T-helper 17 cell (primary cell): ENCODE results near the gene ZBTB48. TPM values are rescaled to one million over a fixed set of nuclear protein-coding genes. Genes with fewer than 3 reads are reported as not detected.

Experiments used
- ATAC-seq: fragments of 150-1000 bp; cut with Tn5 transposase; 2 replicates; pipeline ENCODE4 v1.10.0; 2021; ENCODE audit warnings: mild to moderate bottlenecking, moderate library complexity
- DNase-seq, 3 donors: peaks; one replicate each; pipeline versions ENCODE4 v3.0.0 to v3.0.0-alpha.2; 2020 to 2021
- H3K9me3 ChIP-seq: one replicate; pipeline ENCODE4 v1.7.0; 2013; ENCODE audit warnings: low read length, mild to moderate bottlenecking; ENCODE audit not compliant: control insufficient read depth, poor library complexity, severe bottlenecking
- H3K27ac Mint-ChIP-seq: one replicate; pipeline ENCODE4 v1.8.0; 2022; ENCODE audit warnings: mild to moderate bottlenecking, moderate library complexity, mixed read lengths
- H3K27me3 Mint-ChIP-seq: one replicate; pipeline ENCODE4 v1.8.0; 2022; ENCODE audit warnings: mixed read lengths
- H3K36me3 Mint-ChIP-seq: one replicate; pipeline ENCODE4 v1.8.0; 2022; ENCODE audit warnings: low read depth, mixed read lengths
- H3K4me1 Mint-ChIP-seq: one replicate; pipeline ENCODE4 v1.8.0; 2022; ENCODE audit warnings: mild to moderate bottlenecking, mixed read lengths
- H3K4me3 Mint-ChIP-seq: one replicate; pipeline ENCODE4 v1.8.0; 2022; ENCODE audit warnings: mild to moderate bottlenecking, moderate library complexity, mixed read lengths
- total RNA-seq, 4 donors: library from RNA in 2 of 4; stranded (reverse) in 2 of 4; gene quantifications; one replicate each; pipeline ENCODE4 v1.2.3 and lab custom pipeline; 2022 to 2026

ZBTB48 gene
- total RNA-seq, 2 donors from 2014 or later = 34.0 to 34.2 TPM

GRCh38 chr1:6619045-6619444 lies 39.3 kb downstream of the ZBTB48 start:
- Mint-ChIP-seq H3K36me3 (no peaks in the 10 kb centered on the region), H3K27ac (no peak overlapping the region), H3K27me3 (no peaks in the 10 kb centered on the region), H3K4me3 (no peak overlapping the region), H3K4me1 (peaks cover 12% of the 10 kb centered on the region)
- DNase-seq (no peak), ATAC-seq (no peak)
- no peaks in the 10 kb centered on the region for H3K9me3 ChIP-seq

GRCh38 chr1:6621429-6622391 lies 41.9 kb downstream of the ZBTB48 start:
- H3K9me3 ChIP-seq = no peaks in the 10 kb centered on the region
- H3K27me3 Mint-ChIP-seq = no peaks in the 10 kb centered on the region
- no peak overlapping the region for H3K4me3 Mint-ChIP-seq
- DNase-seq = no peak
- no peak for ATAC-seq
- peaks cover 12% of the 10 kb centered on the region for H3K4me1 Mint-ChIP-seq
- H3K27ac Mint-ChIP-seq = no peak overlapping the region
- no peaks in the 10 kb centered on the region for H3K36me3 Mint-ChIP-seq

- DNase-seq (no peak), ATAC-seq (no peak)
- peaks cover 19% of the 10 kb centered on the region for H3K4me1 Mint-ChIP-seq
- H3K9me3 ChIP-seq = no peaks in the 10 kb centered on the region
- peaks cover under 1% of the 10 kb centered on the region for H3K36me3 Mint-ChIP-seq
- no peak overlapping the region for H3K4me3 Mint-ChIP-seq
- H3K27ac Mint-ChIP-seq = no peak overlapping the region
- no peaks in the 10 kb centered on the region for H3K27me3 Mint-ChIP-seq
These were observed 42.8 kb downstream of the ZBTB48 start for GRCh38 chr1:6622396-6623152.

GRCh38 chr1:6623269-6623965 lies 43.6 kb downstream of the ZBTB48 start:
- no peak overlapping the region for H3K4me3 Mint-ChIP-seq
- ATAC-seq (no peak), DNase-seq (no peak)
- H3K27ac Mint-ChIP-seq = no peak overlapping the region
- H3K36me3 Mint-ChIP-seq = peaks cover 3% of the 10 kb centered on the region
- peaks cover 21% of the 10 kb centered on the region for H3K4me1 Mint-ChIP-seq
- no peaks in the 10 kb centered on the region for H3K9me3 ChIP-seq
- no peaks in the 10 kb centered on the region for H3K27me3 Mint-ChIP-seq

- H3K36me3 Mint-ChIP-seq = peaks cover 3% of the 10 kb centered on the region
- H3K27ac Mint-ChIP-seq = peak within 1 kb of the TSS; percentile 86
- peak within 1 kb of the TSS; percentile 91 for H3K4me3 Mint-ChIP-seq
- H3K27me3 Mint-ChIP-seq = no peaks in the 10 kb centered on the region
- ATAC-seq (peak; percentile 98), DNase-seq (peak; percentile 90 to 93 (median 90))
- peaks cover 21% of the 10 kb centered on the region for H3K4me1 Mint-ChIP-seq
- H3K9me3 ChIP-seq = no peaks in the 10 kb centered on the region
These were observed 45.2 kb downstream of the ZBTB48 start, which contains the start of gene THAP3 for GRCh38 chr1:6624710-6625583. THAP3 (plus strand) TSS chr1:6624868; CDS start chr1:6625219, 351 bp downstream.

- ATAC-seq = peak; percentile 37
- H3K36me3 Mint-ChIP-seq = peaks cover 3% of the 10 kb centered on the region
These were observed 45.9 kb downstream of the ZBTB48 start for GRCh38 chr1:6625584-6626149.

GRCh38 chr1:6627031-6627430 lies 47.2 kb downstream of the ZBTB48 start:
- Mint-ChIP-seq H3K27ac (peak overlapping the region; percentile 83), H3K27me3 (no peaks in the 10 kb centered on the region), H3K36me3 (peaks cover 3% of the 10 kb centered on the region), H3K4me3 (no peak overlapping the region), H3K4me1 (peaks cover 20% of the 10 kb centered on the region)
- ATAC-seq (no peak), DNase-seq (no peak)
- H3K9me3 ChIP-seq = no peaks in the 10 kb centered on the region

More at GRCh38 chr1:6625584-6626149, 45.9 kb downstream of the ZBTB48 start:
- Mint-ChIP-seq H3K27ac (peak overlapping the region; percentile 86), H3K27me3 (no peaks in the 10 kb centered on the region), H3K4me3 (peak overlapping the region; percentile 91), H3K4me1 (peaks cover 20% of the 10 kb centered on the region)
- H3K9me3 ChIP-seq = no peaks in the 10 kb centered on the region
- no peak for DNase-seq

- Mint-ChIP-seq H3K4me1 (peaks cover 20% of the 10 kb centered on the region), H3K27ac (peak overlapping the region; percentile 83), H3K27me3 (no peaks in the 10 kb centered on the region), H3K36me3 (peaks cover 3% of the 10 kb centered on the region), H3K4me3 (peak overlapping the region; percentile 72)
- DNase-seq (no peak), ATAC-seq (no peak)
- H3K9me3 ChIP-seq = no peaks in the 10 kb centered on the region
These were observed 48.2 kb downstream of the ZBTB48 start for GRCh38 chr1:6627841-6628545.

GRCh38 chr1:6628971-6629479 lies 49.2 kb downstream of the ZBTB48 start:
- H3K27ac Mint-ChIP-seq = no peak overlapping the region
- H3K4me3 Mint-ChIP-seq = no peak overlapping the region
- peaks cover 20% of the 10 kb centered on the region for H3K4me1 Mint-ChIP-seq
- ATAC-seq (no peak), DNase-seq (no peak)
- no peaks in the 10 kb centered on the region for H3K9me3 ChIP-seq
- peaks cover 5% of the 10 kb centered on the region for H3K36me3 Mint-ChIP-seq
- H3K27me3 Mint-ChIP-seq = no peaks in the 10 kb centered on the region

GRCh38 chr1:6630027-6630426 lies 50.2 kb downstream of the ZBTB48 start:
- H3K4me1 Mint-ChIP-seq = peaks cover 20% of the 10 kb centered on the region
- DNase-seq (no peak), ATAC-seq (no peak)
- H3K27me3 Mint-ChIP-seq = no peaks in the 10 kb centered on the region
- peak overlapping the region; percentile 6 for H3K27ac Mint-ChIP-seq
- H3K4me3 Mint-ChIP-seq = no peak overlapping the region
- peaks cover 5% of the 10 kb centered on the region for H3K36me3 Mint-ChIP-seq
- H3K9me3 ChIP-seq = no peaks in the 10 kb centered on the region

GRCh38 chr1:6631058-6631457 lies 51.3 kb downstream of the ZBTB48 start:
- peaks cover 16% of the 10 kb centered on the region for H3K4me1 Mint-ChIP-seq
- no peak overlapping the region for H3K4me3 Mint-ChIP-seq
- no peaks in the 10 kb centered on the region for H3K9me3 ChIP-seq
- DNase-seq (no peak), ATAC-seq (no peak)
- no peak overlapping the region for H3K27ac Mint-ChIP-seq
- no peaks in the 10 kb centered on the region for H3K27me3 Mint-ChIP-seq
- H3K36me3 Mint-ChIP-seq = peaks cover 5% of the 10 kb centered on the region
